ENCODE data around the gene SPHKAP. TPM values are rescaled to one million over a fixed set of nuclear protein-coding genes. Genes with fewer than 3 reads are reported as not detected.

SPHKAP gene
- total RNA-seq, 2 experiments from 2014 or later = not detected

- Mint-ChIP-seq H3K9me3 (ENCODE audit: low read depth) (peaks cover 6% of the 10 kb centered on the region), H3K4me1 (no peaks in the 10 kb centered on the region), H3K36me3 (no peaks in the 10 kb centered on the region), H3K27ac (no peak overlapping the region), H3K4me3 (no peak overlapping the region), H3K27me3 (no peaks in the 10 kb centered on the region)
- ATAC-seq (no peak), DNase-seq (no peak)
- CTCF ChIA-PET = no interaction called here
Measured at GRCh38 chr2:228135300-228135699, 46.2 kb downstream of the SPHKAP start.

- Mint-ChIP-seq H3K27me3 (no peaks in the 10 kb centered on the region), H3K4me1 (no peaks in the 10 kb centered on the region), H3K27ac (no peak overlapping the region), H3K4me3 (no peak overlapping the region), H3K9me3 (ENCODE audit: low read depth) (peaks cover 4% of the 10 kb centered on the region), H3K36me3 (no peaks in the 10 kb centered on the region)
- CTCF ChIA-PET = no interaction called here
- ATAC-seq = no peak
- no peak for DNase-seq
Measured at GRCh38 chr2:228131833-228132232, 49.7 kb downstream of the SPHKAP start.

DNA sequence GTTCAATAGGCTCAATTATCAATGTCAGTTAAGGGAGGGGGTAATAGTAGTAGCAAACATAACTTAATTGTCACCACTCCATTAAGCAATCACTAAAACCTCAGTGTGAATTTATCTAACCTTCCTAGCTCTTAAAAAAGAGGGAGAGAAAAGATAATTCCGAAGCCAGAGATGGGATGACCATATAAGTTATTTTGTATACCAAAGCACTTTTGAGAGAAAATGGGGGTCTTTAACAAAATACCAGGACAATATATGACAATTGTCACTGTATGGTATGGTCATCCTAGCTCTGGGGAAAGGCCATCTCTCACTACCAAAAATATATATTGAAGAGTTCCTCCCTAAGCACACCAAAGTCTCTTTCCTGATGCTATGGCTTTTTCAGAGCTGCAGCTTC lies 55.1 kb downstream of the SPHKAP start:
- no peaks in the 10 kb centered on the region for H3K4me1 Mint-ChIP-seq
- H3K36me3 Mint-ChIP-seq = no peaks in the 10 kb centered on the region
- DNase-seq (no peak), ATAC-seq (no peak)
- peaks cover 3% of the 10 kb centered on the region for H3K9me3 Mint-ChIP-seq (ENCODE audit: low read depth)
- no peak overlapping the region for H3K27ac Mint-ChIP-seq
- CTCF ChIA-PET = no interaction called here
- H3K27me3 Mint-ChIP-seq = no peaks in the 10 kb centered on the region
- no peak overlapping the region for H3K4me3 Mint-ChIP-seq

- Mint-ChIP-seq H3K27ac (no peak overlapping the region), H3K36me3 (no peaks in the 10 kb centered on the region), H3K4me1 (no peaks in the 10 kb centered on the region), H3K9me3 (ENCODE audit: low read depth) (no peaks in the 10 kb centered on the region), H3K4me3 (no peak overlapping the region), H3K27me3 (no peaks in the 10 kb centered on the region)
- CTCF ChIA-PET = no interaction called here
- ATAC-seq (no peak), DNase-seq (no peak)
Measured at GRCh38 chr2:228118940-228119339, 62.5 kb downstream of the SPHKAP start.

GRCh38 chr2:228107846-228108245 lies 73.6 kb downstream of the SPHKAP start:
- ATAC-seq (no peak), DNase-seq (no peak)
- no peak overlapping the region for H3K4me3 Mint-ChIP-seq
- no peak overlapping the region for H3K27ac Mint-ChIP-seq
- H3K27me3 Mint-ChIP-seq = no peaks in the 10 kb centered on the region
- H3K9me3 Mint-ChIP-seq (ENCODE audit: low read depth) = no peaks in the 10 kb centered on the region
- no peaks in the 10 kb centered on the region for H3K4me1 Mint-ChIP-seq
- CTCF ChIA-PET = no interaction called here
- no peaks in the 10 kb centered on the region for H3K36me3 Mint-ChIP-seq

GRCh38 chr2:228105526-228106250 lies 75.8 kb downstream of the SPHKAP start:
- DNase-seq = no peak
- Mint-ChIP-seq H3K4me1 (no peaks in the 10 kb centered on the region), H3K4me3 (no peak overlapping the region), H3K27me3 (no peaks in the 10 kb centered on the region), H3K36me3 (no peaks in the 10 kb centered on the region), H3K9me3 (ENCODE audit: low read depth) (peaks cover 3% of the 10 kb centered on the region), H3K27ac (no peak overlapping the region)
- CTCF ChIA-PET = no interaction called here
- no peak for ATAC-seq

- Mint-ChIP-seq H3K36me3 (peaks cover 1% of the 10 kb centered on the region), H3K27me3 (no peaks in the 10 kb centered on the region), H3K9me3 (ENCODE audit: low read depth) (peaks cover 6% of the 10 kb centered on the region), H3K27ac (no peak overlapping the region), H3K4me1 (no peaks in the 10 kb centered on the region), H3K4me3 (no peak overlapping the region)
- ATAC-seq = no peak
- no peak for DNase-seq
- CTCF ChIA-PET = no interaction called here
Measured at GRCh38 chr2:228104215-228104614, 77.3 kb downstream of the SPHKAP start.

DNA sequence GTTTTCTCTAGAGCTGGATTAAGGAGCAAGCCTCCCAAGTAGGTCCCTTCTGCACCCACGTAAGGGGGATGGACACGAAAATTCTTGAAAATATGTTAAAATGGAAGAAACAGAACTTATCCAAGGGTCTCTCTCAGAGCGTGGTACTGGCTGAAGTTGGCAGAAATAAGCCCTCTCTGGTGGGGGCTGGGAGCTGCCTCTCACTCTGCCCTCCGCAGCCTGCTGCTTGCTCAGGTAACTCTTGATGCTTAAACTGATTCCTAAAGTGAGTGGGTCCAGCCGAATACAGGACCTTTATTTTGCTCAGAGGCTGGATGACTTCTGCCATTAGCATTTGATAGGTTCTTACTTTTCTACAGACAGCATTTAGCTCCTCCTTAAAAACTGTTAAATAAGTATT lies 78.1 kb downstream of the SPHKAP start:
- Mint-ChIP-seq H3K4me3 (no peak overlapping the region), H3K9me3 (ENCODE audit: low read depth) (peaks cover 6% of the 10 kb centered on the region), H3K27ac (no peak overlapping the region), H3K36me3 (peaks cover 1% of the 10 kb centered on the region), H3K27me3 (no peaks in the 10 kb centered on the region), H3K4me1 (no peaks in the 10 kb centered on the region)
- ATAC-seq (no peak), DNase-seq (no peak)
- CTCF ChIA-PET = no interaction called here

- Mint-ChIP-seq H3K27me3 (no peaks in the 10 kb centered on the region), H3K4me1 (no peaks in the 10 kb centered on the region), H3K36me3 (peaks cover 1% of the 10 kb centered on the region), H3K27ac (no peak overlapping the region), H3K9me3 (ENCODE audit: low read depth) (peaks cover 6% of the 10 kb centered on the region), H3K4me3 (no peak overlapping the region)
- DNase-seq (no peak), ATAC-seq (no peak)
- CTCF ChIA-PET = no interaction called here
Measured at GRCh38 chr2:228102949-228103348, 78.5 kb downstream of the SPHKAP start.

GRCh38 chr2:228094377-228094921 lies 87.0 kb downstream of the SPHKAP start:
- Mint-ChIP-seq H3K4me1 (no peaks in the 10 kb centered on the region), H3K27me3 (no peaks in the 10 kb centered on the region), H3K9me3 (ENCODE audit: low read depth) (peaks cover 8% of the 10 kb centered on the region), H3K36me3 (no peaks in the 10 kb centered on the region), H3K27ac (no peak overlapping the region), H3K4me3 (no peak overlapping the region)
- DNase-seq = no peak
- CTCF ChIA-PET = no interaction called here
- no peak for ATAC-seq

DNA sequence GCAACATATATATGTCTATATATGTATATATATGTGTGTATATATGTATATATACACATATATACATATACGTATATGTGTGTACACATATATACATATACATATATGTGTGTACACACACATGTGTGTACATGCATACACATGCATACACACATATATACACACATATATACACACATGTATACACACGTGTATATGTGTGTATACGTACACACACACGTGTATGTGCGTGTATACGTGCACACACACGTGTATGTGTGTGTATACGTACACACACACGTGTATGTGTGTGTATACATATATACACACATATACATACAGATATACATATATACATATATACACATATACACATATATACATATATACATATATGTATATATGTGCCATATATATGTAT lies 89.4 kb downstream of the SPHKAP start:
- no peak for DNase-seq
- CTCF ChIA-PET = no interaction called here
- Mint-ChIP-seq H3K27ac (no peak overlapping the region), H3K9me3 (ENCODE audit: low read depth) (peaks cover 7% of the 10 kb centered on the region), H3K27me3 (no peaks in the 10 kb centered on the region), H3K4me1 (no peaks in the 10 kb centered on the region), H3K4me3 (no peak overlapping the region), H3K36me3 (no peaks in the 10 kb centered on the region)
- no peak for ATAC-seq

DNA sequence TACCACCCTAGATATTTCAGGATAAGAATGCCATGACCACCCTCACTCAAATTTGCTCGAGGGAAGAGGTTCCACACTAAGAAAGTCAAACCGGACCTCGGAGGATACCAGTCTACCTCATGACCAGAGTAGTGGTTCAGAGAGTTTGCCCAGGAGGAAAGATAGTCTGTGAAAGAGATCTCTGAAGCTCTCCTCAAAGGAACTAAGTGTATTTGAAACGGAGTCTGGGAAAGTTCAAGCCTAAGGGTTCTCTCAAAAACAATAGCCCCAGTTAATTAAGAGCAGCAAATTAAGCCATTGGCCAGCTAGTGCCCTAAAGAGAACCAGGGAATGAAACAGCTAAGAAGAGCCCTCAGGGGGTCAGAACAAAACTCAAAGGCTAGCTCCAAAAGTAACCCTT lies 94.9 kb downstream of the SPHKAP start:
- Mint-ChIP-seq H3K27me3 (no peaks in the 10 kb centered on the region), H3K27ac (no peak overlapping the region), H3K36me3 (no peaks in the 10 kb centered on the region), H3K4me3 (no peak overlapping the region), H3K4me1 (no peaks in the 10 kb centered on the region), H3K9me3 (ENCODE audit: low read depth) (peaks cover 10% of the 10 kb centered on the region)
- ATAC-seq (no peak), DNase-seq (no peak)
- CTCF ChIA-PET = no interaction called here

- DNase-seq = no peak
- Mint-ChIP-seq H3K4me3 (no peak overlapping the region), H3K27ac (no peak overlapping the region), H3K27me3 (no peaks in the 10 kb centered on the region), H3K9me3 (ENCODE audit: low read depth) (peaks cover 6% of the 10 kb centered on the region), H3K36me3 (no peaks in the 10 kb centered on the region), H3K4me1 (no peaks in the 10 kb centered on the region)
- CTCF ChIA-PET = no interaction called here
- no peak for ATAC-seq
Measured at GRCh38 chr2:228084717-228085116, 96.8 kb downstream of the SPHKAP start.

DNA sequence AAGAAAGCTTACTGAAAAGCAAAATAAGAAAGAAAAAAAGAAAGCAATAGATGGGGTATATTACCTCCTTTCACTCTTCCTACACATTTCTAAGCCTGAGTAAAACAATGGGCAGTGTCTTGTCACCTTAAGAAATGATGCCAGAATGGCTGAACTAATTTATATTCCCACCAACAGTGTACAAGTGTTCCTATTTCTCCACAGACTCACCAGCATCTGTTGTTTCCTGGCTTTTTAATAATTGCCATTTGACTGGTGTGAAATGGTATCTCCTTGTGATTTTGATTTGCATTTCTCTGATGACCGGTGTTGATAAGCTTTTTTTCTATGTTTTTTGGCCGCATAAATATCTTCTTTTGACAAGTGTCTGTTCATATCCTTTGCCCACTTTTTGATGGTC lies 98.4 kb downstream of the SPHKAP start:
- Mint-ChIP-seq H3K36me3 (no peaks in the 10 kb centered on the region), H3K4me3 (no peak overlapping the region), H3K9me3 (ENCODE audit: low read depth) (peaks cover 6% of the 10 kb centered on the region), H3K27ac (no peak overlapping the region), H3K27me3 (no peaks in the 10 kb centered on the region), H3K4me1 (no peaks in the 10 kb centered on the region)
- DNase-seq = no peak
- CTCF ChIA-PET = no interaction called here
- no peak for ATAC-seq

DNA sequence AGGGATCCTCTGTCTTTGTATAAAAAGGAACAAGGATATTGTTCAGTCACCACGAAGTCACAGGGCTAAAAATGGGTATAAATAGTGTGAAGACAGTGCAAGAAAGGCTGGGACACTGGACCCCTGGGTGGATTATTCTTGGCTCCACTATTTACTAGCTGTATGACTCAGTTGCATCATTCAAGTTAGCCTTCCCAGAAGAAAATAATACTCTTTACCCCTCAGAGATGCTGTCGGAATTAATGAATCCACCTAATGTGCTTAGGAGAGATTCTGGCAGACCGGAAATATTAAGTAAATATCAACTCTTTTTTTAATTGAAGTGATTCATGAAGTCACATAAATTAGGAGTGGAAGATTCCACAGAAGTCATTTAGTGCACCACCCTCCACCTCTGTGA lies 98.9 kb downstream of the SPHKAP start:
- Mint-ChIP-seq H3K4me1 (no peaks in the 10 kb centered on the region), H3K27me3 (no peaks in the 10 kb centered on the region), H3K27ac (no peak overlapping the region), H3K4me3 (no peak overlapping the region), H3K36me3 (no peaks in the 10 kb centered on the region), H3K9me3 (ENCODE audit: low read depth) (peaks cover 6% of the 10 kb centered on the region)
- ATAC-seq (no peak), DNase-seq (no peak)
- CTCF ChIA-PET = no interaction called here
